H54 (cell line): Measurements from ENCODE around the gene PTPRD.

ENCODE experiments used
- DNase-seq: peaks from one replicate; pipeline ENCODE4 v3.0.0; 2011; ENCODE audit warnings: low spot score, mixed read lengths; ENCODE audit not compliant: insufficient read length
- FAIRE-seq: peaks from 3 replicates; lab custom pipeline; 2011; peaks lifted over from hg19 to GRCh38; lab: Jason Lieb, UNC
- POLR2A ChIP-seq: IDR thresholded peaks from 2 replicates; pipeline ENCODE4 v1.6.1; 2011; ENCODE audit warnings: low read depth, mild to moderate bottlenecking, low read length

Gene PTPRD

GRCh38 chr9:9743822-9744221, 869.0 kb downstream of the PTPRD start:
- no peak for FAIRE-seq
- DNase-seq = no peak
- no peak for TF ChIP-seq POLR2A

GRCh38 chr9:9730174-9730573, 882.6 kb downstream of the PTPRD start:
- no peak for TF ChIP-seq POLR2A
- DNase-seq (no peak), FAIRE-seq (no peak)

GRCh38 chr9:9729082-9729481, 883.7 kb downstream of the PTPRD start:
- FAIRE-seq = no peak
- TF ChIP-seq POLR2A = no peak
- DNase-seq = no peak

GRCh38 chr9:9719373-9720112, 893.3 kb downstream of the PTPRD start:
- no peak for TF ChIP-seq POLR2A
- no peak for DNase-seq
- no peak for FAIRE-seq

- FAIRE-seq (no peak), DNase-seq (no peak)
Observed at GRCh38 chr9:9718691-9719090, 894.1 kb downstream of the PTPRD start.

GRCh38 chr9:9679433-9679832, 933.4 kb downstream of the PTPRD start:
- FAIRE-seq (no peak), DNase-seq (no peak)
- no peak for TF ChIP-seq POLR2A

More at GRCh38 chr9:9718691-9719090, 894.1 kb downstream of the PTPRD start:
- TF ChIP-seq POLR2A = no peak

- no peak for TF ChIP-seq POLR2A
- FAIRE-seq (no peak), DNase-seq (no peak)
Observed at GRCh38 chr9:9674461-9674860, 938.3 kb downstream of the PTPRD start.

- FAIRE-seq (no peak), DNase-seq (no peak)
- no peak for TF ChIP-seq POLR2A
Observed at GRCh38 chr9:9670454-9670853, 942.3 kb downstream of the PTPRD start.

GRCh38 chr9:9645006-9645405, 967.8 kb downstream of the PTPRD start:
- TF ChIP-seq POLR2A = no peak
- no peak for DNase-seq
- FAIRE-seq = no peak

GRCh38 chr9:9631284-9631683, 981.5 kb downstream of the PTPRD start:
- FAIRE-seq = no peak

GRCh38 chr9:9625248-9625647, 987.6 kb downstream of the PTPRD start:
- no peak for DNase-seq
- FAIRE-seq = no peak
- no peak for TF ChIP-seq POLR2A

More at GRCh38 chr9:9631284-9631683, 981.5 kb downstream of the PTPRD start:
- DNase-seq = no peak
- no peak for TF ChIP-seq POLR2A

- DNase-seq (no peak), FAIRE-seq (no peak)
- TF ChIP-seq POLR2A = no peak
Observed at GRCh38 chr9:9623506-9623905, 989.3 kb downstream of the PTPRD start.

GRCh38 chr9:9621355-9621940, 991.4 kb downstream of the PTPRD start:
- TF ChIP-seq POLR2A = no peak
- DNase-seq (no peak), FAIRE-seq (no peak)

GRCh38 chr9:9620736-9621135, 992.1 kb downstream of the PTPRD start:
- TF ChIP-seq POLR2A = no peak
- FAIRE-seq (no peak), DNase-seq (no peak)

GRCh38 chr9:9615086-9615485, 997.7 kb downstream of the PTPRD start:
- no peak for TF ChIP-seq POLR2A
- no peak for DNase-seq
- FAIRE-seq = no peak
